ENCODE measurements around the gene PTBP3.

DNA sequence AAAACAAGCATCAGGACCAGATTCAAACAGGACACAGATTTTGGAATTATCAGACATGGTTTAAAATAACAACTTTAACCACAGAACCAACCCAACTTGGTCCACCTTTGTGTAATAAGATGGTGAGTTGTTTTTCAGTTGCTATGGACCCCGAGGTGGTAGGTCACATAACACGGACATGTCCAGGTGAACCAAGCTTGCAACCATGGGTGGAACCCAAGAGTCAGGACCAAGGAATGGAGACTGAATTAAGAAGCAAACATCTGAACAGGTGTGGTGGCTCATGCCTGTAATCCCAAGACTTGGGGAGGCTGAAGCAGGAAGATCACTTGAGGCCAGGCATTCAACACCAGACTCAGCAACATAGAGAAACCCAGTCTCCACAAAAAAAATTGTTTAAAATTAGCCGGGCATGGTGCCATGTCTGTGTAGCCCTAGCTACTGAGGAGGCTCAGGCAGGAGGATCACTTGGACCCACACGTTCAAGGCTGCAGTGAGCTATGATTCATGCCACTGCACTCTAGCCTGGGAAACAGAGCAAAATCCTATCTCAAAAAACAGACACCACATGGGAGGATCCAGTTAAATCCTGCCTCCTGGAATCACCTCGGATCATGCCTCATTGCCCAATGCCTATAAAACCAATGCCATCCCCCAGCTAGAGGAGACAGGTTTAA, 10.6 kb downstream of the PTBP3 start:
- TF ChIP-seq POLR2AphosphoS5 (IDR thresholded peaks at IDR 0.05; ENCODE audit: borderline replicate concordance, low read depth, low read length) (no peak), EZH2 (IDR thresholded peaks at IDR 0.05) (no peak), FOXP2 (optimal IDR thresholded peaks at IDR 0.05; ENCODE audit: control extremely low read depth, extremely low read length, insufficient read depth) (no peak)
